Epithelial cell of proximal tubule (primary cell): ENCODE data around the gene WDR6. TPM values are rescaled to one million over a fixed set of nuclear protein-coding genes. Genes with fewer than 3 reads are reported as not detected.

Experiments used
- DNase-seq: peaks from one replicate; pipeline ENCODE4 v3.0.0-alpha.2; 2011; ENCODE audit warnings: low read depth
- H3K4me3 ChIP-seq: 2 replicates; pipeline ENCODE4 v1.5.1; 2011; ENCODE audit warnings: low read depth, mild to moderate bottlenecking, low read length
- CTCF ChIP-seq: conservative IDR thresholded peaks from 2 replicates; pipeline ENCODE4 v1.5.1; 2012; ENCODE audit warnings: low read depth, mild to moderate bottlenecking, low read length
- total RNA-seq: library from RNA; depleted of rRNA; stranded (reverse); fragments of >200 nt; gene quantifications from 2 replicates; pipeline ENCODE4 v1.2.3, GENCODE V29; 2015

WDR6 gene
- total RNA-seq, 1 donor from 2014 or later, result 99.5 TPM

DNA sequence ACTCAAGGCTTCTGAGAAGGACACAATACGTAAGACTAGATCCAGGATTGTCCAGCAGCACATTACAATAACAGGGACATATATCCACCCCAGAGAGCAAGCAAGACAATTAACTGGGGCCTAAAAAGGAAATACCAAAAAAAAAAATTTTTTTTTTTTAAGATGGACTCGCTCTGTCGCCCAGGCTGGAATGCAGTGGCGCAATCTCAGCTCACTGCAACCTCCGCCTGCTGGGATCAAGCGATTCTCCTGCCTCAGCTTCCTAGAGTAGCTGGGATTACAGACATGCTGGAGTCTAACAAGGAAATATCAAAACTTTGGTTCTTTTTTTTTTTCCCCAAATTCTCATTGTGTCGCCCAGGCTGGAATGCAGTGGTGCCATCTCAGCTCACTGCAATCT is 50.8 kb downstream of the WDR6 start:
- TF ChIP-seq CTCF, result no peak
- no peak overlapping the region for H3K4me3 ChIP-seq
- DNase-seq, result no peak

Other genes starting within 250 kb of the WDR6 start
- 23.5 and 30.4 TPM in 2 replicates for gene PRKAR2A, start 159.5 kb upstream of the WDR6 start, total RNA-seq
- gene SLC25A20, start 108.5 kb upstream of the WDR6 start, total RNA-seq, result 7.5 and 12.3 TPM in 2 replicates
- gene ARIH2, start 88.5 kb upstream of the WDR6 start, total RNA-seq, result 44.8 and 76.7 TPM in 2 replicates
- gene P4HTM, start 17.1 kb upstream of the WDR6 start, total RNA-seq, result 17.1 and 23.2 TPM in 2 replicates
- gene DALRD3, start 11.2 kb downstream of the WDR6 start, total RNA-seq, result 55.0 and 64.3 TPM in 2 replicates
- 160 and 280 TPM in 2 replicates for gene NDUFAF3, start 14.7 kb downstream of the WDR6 start, total RNA-seq
- 253 and 258 TPM in 2 replicates for gene IMPDH2, start 22.0 kb downstream of the WDR6 start, total RNA-seq
- gene QRICH1, start 86.7 kb downstream of the WDR6 start, total RNA-seq, result 53.6 and 103 TPM in 2 replicates
- 299 and 306 TPM in 2 replicates for gene QARS1, start 97.4 kb downstream of the WDR6 start, total RNA-seq
- 34.7 and 35.9 TPM in 2 replicates for gene USP19, start 113.4 kb downstream of the WDR6 start, total RNA-seq
- gene LAMB2, start 125.7 kb downstream of the WDR6 start, total RNA-seq, result 116 and 232 TPM in 2 replicates
- gene CCDC71, start 158.9 kb downstream of the WDR6 start, total RNA-seq, result 33.4 and 44.4 TPM in 2 replicates
- gene KLHDC8B, start 164.2 kb downstream of the WDR6 start, total RNA-seq, result 8.0 and 16.5 TPM in 2 replicates